Suprapubic skin (tissue), 3 donors: ENCODE data around the gene GALK2.

ENCODE experiments used
- CTCF ChIP-seq, 2 donors: fragments of 200-600 bp in 1 of 2; fragments of 450-650 bp in 1 of 2; sonication (generic) in 1 of 2; IDR thresholded peaks; one replicate each; pipeline ENCODE4 v1.5.1; 2016 to 2019; ENCODE audit warnings: antibody characterized with exemption in 2 of 2, mild to moderate bottlenecking in 1 of 2, moderate library complexity in 1 of 2
- POLR2A ChIP-seq, 2 donors: fragments of 450-650 bp; IDR thresholded peaks; one replicate each; pipeline ENCODE4 v1.6.1; 2017; ENCODE audit warnings: antibody characterized with exemption in 2 of 2, mild to moderate bottlenecking in 2 of 2, moderate library complexity in 2 of 2

DNA sequence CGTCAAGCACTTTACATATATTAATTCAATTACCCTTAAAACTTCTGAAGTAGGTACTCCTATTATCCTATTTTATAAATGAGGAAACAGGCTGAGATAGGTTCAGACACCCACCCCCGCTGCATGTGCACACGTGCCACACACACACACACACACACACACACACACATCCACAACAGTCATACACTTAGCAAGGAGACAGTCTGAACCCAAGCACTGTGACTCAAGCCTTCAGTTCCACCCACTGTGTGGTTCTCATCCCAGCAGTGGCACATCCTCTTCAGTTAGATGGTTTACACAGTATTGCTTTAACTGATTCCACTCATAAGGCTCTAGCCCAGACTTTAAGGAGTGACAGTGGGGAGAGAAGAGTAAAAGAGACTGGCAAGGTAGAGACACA lies 161.9 kb downstream of the GALK2 start:
- TF ChIP-seq CTCF (IDR thresholded peaks at IDR 0.05) (no peak), POLR2A (IDR thresholded peaks at IDR 0.05) (no peak)
